DND-41 (cell line): ENCODE results near the gene TTLL4.

ENCODE experiments used
- CTCF ChIP-seq: IDR thresholded peaks from 2 replicates; pipeline ENCODE4 v1.5.1; 2012; ENCODE audit warnings: borderline replicate concordance, low read length, moderate library complexity, mild to moderate bottlenecking; ENCODE audit not compliant: poor library complexity, severe bottlenecking; ENCODE audit errors: extremely low read depth
- EZH2 ChIP-seq: IDR thresholded peaks from 3 replicates; pipeline ENCODE4 v1.6.1; 2012; ENCODE audit warnings: borderline replicate concordance, low read depth, mild to moderate bottlenecking, moderate library complexity, low read length, inconsistent platforms; ENCODE audit not compliant: severe bottlenecking

GRCh38 chr2:218783688-218784087 is 73.1 kb downstream of the TTLL4 start:
- TF ChIP-seq CTCF (no peak), EZH2 (no peak)
